ENCODE data around the gene SPRYD3.

GRCh38 chr12:53065975-53066931, 12.9 kb downstream of the SPRYD3 start:
- TF ChIP-seq CTCF (IDR thresholded peaks at IDR 0.05; ENCODE audit: low read length): peak; percentile 89
- no peak for TF ChIP-seq EZH2 (IDR thresholded peaks at IDR 0.05; ENCODE audit: borderline replicate concordance, low read length)
